ENCODE measurements around the gene SPATS2L. TPM values are rescaled to one million over a fixed set of nuclear protein-coding genes. Genes with fewer than 3 reads are reported as not detected.

SPATS2L gene
- total and polyA plus RNA-seq, 7 experiments from 2014 or later: 1.1 to 51.9 (median 2.9) TPM

- Mint-ChIP-seq H3K27me3 (peaks cover 3 to 52% (median 20%) of the 10 kb centered on the region in 5 donors), H3K36me3 (peaks cover 0 to 15% (median 2%) of the 10 kb centered on the region in 5 donors), H3K27ac (no peak overlapping the region), H3K4me1 (peaks cover 7 to 34% (median 11%) of the 10 kb centered on the region in 7 donors), H3K9me3 (peaks cover 0 to 3% (median 0%) of the 10 kb centered on the region in 11 donors), H3K4me3 (peak overlapping the region in 7 of 10 donors; percentile 2 to 90 (median 20))
- intact Hi-C loops (cut with micrococcal nuclease): loop anchor here in 1 of 2 donors (5.0 to 10.0 kb wide), 2 partner anchors 326 to 396 kb away; no protein-coding TSS in a partner anchor
- ATAC-seq: no peak
- Histone ChIP-seq H3K27ac (ENCODE audit: low read depth, low read length) (no peak overlapping the region), H3K4me3 (ENCODE audit: low read length) (no peak overlapping the region), H3K36me3 (ENCODE audit: control insufficient read depth in 2 of 3, insufficient read depth in 3 of 3, low read length in 3 of 3) (no peaks in the 10 kb centered on the region), H3K4me1 (ENCODE audit: control insufficient read depth in 2 of 2, insufficient read depth in 2 of 2, low read length in 2 of 2) (peaks cover 0 to 4% of the 10 kb centered on the region in 2 donors), H3K27me3 (ENCODE audit: control insufficient read depth in 2 of 2, insufficient read depth in 2 of 2, low read length in 2 of 2) (no peaks in the 10 kb centered on the region), H3K9me3 (ENCODE audit: control insufficient read depth in 2 of 3, low read length in 3 of 3) (no peaks in the 10 kb centered on the region)
- ChIA-PET CTCF (interaction anchor here (0.6 to 0.9 kb wide), 2 partner anchors 29 to 443 kb away, joined by 3 read pairs; no protein-coding TSS in a partner anchor), POLR2A (no interaction called here)
- no peak for DNase-seq
Observed at GRCh38 chr2:200308546-200309295, 2.2 kb downstream of the SPATS2L start.

- peaks cover 4 to 58% (median 24%) of the 10 kb centered on the region in 5 donors for H3K27me3 Mint-ChIP-seq
- Histone ChIP-seq H3K27me3 (ENCODE audit: control insufficient read depth in 2 of 2, insufficient read depth in 2 of 2, low read length in 2 of 2) (no peaks in the 10 kb centered on the region), H3K27ac (ENCODE audit: low read depth, low read length) (no peak overlapping the region), H3K9me3 (ENCODE audit: control insufficient read depth in 2 of 3, low read length in 3 of 3) (no peaks in the 10 kb centered on the region), H3K36me3 (ENCODE audit: control insufficient read depth in 2 of 3, insufficient read depth in 3 of 3, low read length in 3 of 3) (no peaks in the 10 kb centered on the region), H3K4me3 (ENCODE audit: low read length) (no peak overlapping the region), H3K4me1 (ENCODE audit: control insufficient read depth in 2 of 2, insufficient read depth in 2 of 2, low read length in 2 of 2) (peaks cover 0 to 4% of the 10 kb centered on the region in 2 donors)
- ATAC-seq (no peak), DNase-seq (no peak)
- H3K27ac Mint-ChIP-seq: no peak overlapping the region
- ChIA-PET POLR2A (no interaction called here), CTCF (no interaction called here)
- peaks cover 0 to 3% (median 0%) of the 10 kb centered on the region in 11 donors for H3K9me3 Mint-ChIP-seq
- intact Hi-C loops (cut with micrococcal nuclease): loop anchor here in 1 of 2 donors (5.0 to 10.0 kb wide), 2 partner anchors 327 to 395 kb away; no protein-coding TSS in a partner anchor
- peaks cover 0 to 19% (median 5%) of the 10 kb centered on the region in 5 donors for H3K36me3 Mint-ChIP-seq
- H3K4me3 Mint-ChIP-seq: peak overlapping the region in 3 of 10 donors; percentile 2 to 25 (median 12)
- peaks cover 7 to 39% (median 11%) of the 10 kb centered on the region in 7 donors for H3K4me1 Mint-ChIP-seq
Observed at GRCh38 chr2:200309296-200310049, 3.0 kb downstream of the SPATS2L start.

GRCh38 chr2:200310545-200310971 is 4.1 kb downstream of the SPATS2L start:
- Mint-ChIP-seq H3K27me3 (peaks cover 0 to 53% (median 24%) of the 10 kb centered on the region in 5 donors), H3K36me3 (peaks cover 0 to 19% (median 5%) of the 10 kb centered on the region in 5 donors), H3K27ac (no peak overlapping the region), H3K4me1 (peaks cover 7 to 42% (median 11%) of the 10 kb centered on the region in 7 donors), H3K9me3 (peaks cover 0 to 3% (median 0%) of the 10 kb centered on the region in 11 donors), H3K4me3 (no peak overlapping the region)
- peaks cover 0 to 4% of the 10 kb centered on the region in 2 donors for H3K4me1 ChIP-seq (ENCODE audit: control insufficient read depth in 2 of 2, insufficient read depth in 2 of 2, low read length in 2 of 2)
- H3K27ac ChIP-seq (ENCODE audit: low read depth, low read length): no peak overlapping the region
- DNase-seq: no peak
- no peak for ATAC-seq
- H3K36me3 ChIP-seq (ENCODE audit: control insufficient read depth in 2 of 3, insufficient read depth in 3 of 3, low read length in 3 of 3): no peaks in the 10 kb centered on the region
- no peaks in the 10 kb centered on the region for H3K27me3 ChIP-seq (ENCODE audit: control insufficient read depth in 2 of 2, insufficient read depth in 2 of 2, low read length in 2 of 2)
- no peaks in the 10 kb centered on the region for H3K9me3 ChIP-seq (ENCODE audit: control insufficient read depth in 2 of 3, low read length in 3 of 3)
- intact Hi-C loops (cut with micrococcal nuclease): no loop called here
- POLR2A ChIA-PET: no interaction called here
- CTCF ChIA-PET: no interaction called here
- no peak overlapping the region for H3K4me3 ChIP-seq (ENCODE audit: low read length)

GRCh38 chr2:200311139-200311538 is 4.6 kb downstream of the SPATS2L start:
- POLR2A ChIA-PET: no interaction called here
- H3K4me3 Mint-ChIP-seq: no peak overlapping the region
- no peak overlapping the region for H3K27ac Mint-ChIP-seq
- H3K36me3 Mint-ChIP-seq: peaks cover 0 to 18% (median 2%) of the 10 kb centered on the region in 5 donors
- H3K27me3 ChIP-seq (ENCODE audit: control insufficient read depth in 2 of 2, insufficient read depth in 2 of 2, low read length in 2 of 2): no peaks in the 10 kb centered on the region
- intact Hi-C loops (cut with micrococcal nuclease): no loop called here
- peaks cover 0 to 1% of the 10 kb centered on the region in 2 donors for H3K4me1 ChIP-seq (ENCODE audit: control insufficient read depth in 2 of 2, insufficient read depth in 2 of 2, low read length in 2 of 2)
- H3K4me1 Mint-ChIP-seq: peaks cover 3 to 44% (median 8%) of the 10 kb centered on the region in 7 donors
- H3K27ac ChIP-seq (ENCODE audit: low read depth, low read length): no peak overlapping the region
- ATAC-seq (no peak), DNase-seq (no peak)
- H3K4me3 ChIP-seq (ENCODE audit: low read length): no peak overlapping the region
- peaks cover 0 to 47% (median 22%) of the 10 kb centered on the region in 5 donors for H3K27me3 Mint-ChIP-seq
- CTCF ChIA-PET: interaction anchor here (0.7 kb wide), 1 partner anchor 261 kb away, joined by 3 read pairs; no protein-coding TSS in a partner anchor
- H3K9me3 ChIP-seq (ENCODE audit: control insufficient read depth in 2 of 3, low read length in 3 of 3): no peaks in the 10 kb centered on the region
- H3K9me3 Mint-ChIP-seq: peaks cover 0 to 2% (median 0%) of the 10 kb centered on the region in 11 donors
- H3K36me3 ChIP-seq (ENCODE audit: control insufficient read depth in 2 of 3, insufficient read depth in 3 of 3, low read length in 3 of 3): no peaks in the 10 kb centered on the region

GRCh38 chr2:200314976-200315567 is 8.6 kb downstream of the SPATS2L start:
- CTCF ChIA-PET: no interaction called here
- POLR2A ChIA-PET: no interaction called here
- DNase-seq (no peak), ATAC-seq (no peak)
- Mint-ChIP-seq H3K4me3 (no peak overlapping the region), H3K36me3 (peaks cover 0 to 17% (median 0%) of the 10 kb centered on the region in 5 donors), H3K27ac (no peak overlapping the region), H3K4me1 (peaks cover 0 to 39% (median 0%) of the 10 kb centered on the region in 7 donors), H3K9me3 (peaks cover 0 to 1% (median 0%) of the 10 kb centered on the region in 11 donors), H3K27me3 (peaks cover 0 to 29% (median 18%) of the 10 kb centered on the region in 5 donors)
- no peaks in the 10 kb centered on the region for H3K27me3 ChIP-seq (ENCODE audit: control insufficient read depth in 2 of 2, insufficient read depth in 2 of 2, low read length in 2 of 2)
- H3K4me1 ChIP-seq (ENCODE audit: control insufficient read depth in 2 of 2, insufficient read depth in 2 of 2, low read length in 2 of 2): no peaks in the 10 kb centered on the region
- H3K9me3 ChIP-seq (ENCODE audit: control insufficient read depth in 2 of 3, low read length in 3 of 3): no peaks in the 10 kb centered on the region
- H3K36me3 ChIP-seq (ENCODE audit: control insufficient read depth in 2 of 3, insufficient read depth in 3 of 3, low read length in 3 of 3): no peaks in the 10 kb centered on the region
- no peak overlapping the region for H3K4me3 ChIP-seq (ENCODE audit: low read length)
- intact Hi-C loops (cut with micrococcal nuclease): no loop called here
- H3K27ac ChIP-seq (ENCODE audit: low read depth, low read length): no peak overlapping the region

GRCh38 chr2:200317975-200318374 is 11.5 kb downstream of the SPATS2L start:
- Mint-ChIP-seq H3K36me3 (peaks cover 0 to 9% (median 0%) of the 10 kb centered on the region in 5 donors), H3K4me1 (peaks cover 0 to 41% (median 0%) of the 10 kb centered on the region in 7 donors), H3K27me3 (peaks cover 0 to 16% (median 12%) of the 10 kb centered on the region in 5 donors), H3K4me3 (no peak overlapping the region), H3K27ac (no peak overlapping the region), H3K9me3 (no peaks in the 10 kb centered on the region)
- intact Hi-C loops (cut with micrococcal nuclease): no loop called here
- Histone ChIP-seq H3K9me3 (ENCODE audit: control insufficient read depth in 2 of 3, low read length in 3 of 3) (no peaks in the 10 kb centered on the region), H3K36me3 (ENCODE audit: control insufficient read depth in 2 of 3, insufficient read depth in 3 of 3, low read length in 3 of 3) (no peaks in the 10 kb centered on the region), H3K4me3 (ENCODE audit: low read length) (no peak overlapping the region), H3K27ac (ENCODE audit: low read depth, low read length) (no peak overlapping the region), H3K4me1 (ENCODE audit: control insufficient read depth in 2 of 2, insufficient read depth in 2 of 2, low read length in 2 of 2) (no peaks in the 10 kb centered on the region), H3K27me3 (ENCODE audit: control insufficient read depth in 2 of 2, insufficient read depth in 2 of 2, low read length in 2 of 2) (no peaks in the 10 kb centered on the region)
- DNase-seq: no peak
- CTCF ChIA-PET: no interaction called here
- POLR2A ChIA-PET: no interaction called here
- ATAC-seq: no peak

Measured in naive thymus-derived CD4-positive, alpha-beta T cell (primary cell).